WTC11 (cell line): ENCODE measurements around the gene SLC41A1. TPM values are rescaled to one million over a fixed set of nuclear protein-coding genes. Genes with fewer than 3 reads are reported as not detected.

Experiments
- ATAC-seq: fragments of 200-7000 bp; cut with Tn5 transposase; 2 replicates; pipeline ENCODE4 v1.10.0; 2021; ENCODE audit warnings: mild to moderate bottlenecking, moderate library complexity
- CTCF ChIA-PET: fragments of 300-600 bp; sonication (Branson Sonifier 250); formaldehyde crosslinking; loops from one replicate; lab custom pipeline; 2021; ENCODE audit warnings: antibody characterized with exemption; lab: Charles Lee
- POLR2A ChIA-PET: fragments of 350-600 bp; sonication (Branson Sonifier 250); formaldehyde crosslinking; loops from one replicate; lab custom pipeline; 2021; ENCODE audit warnings: antibody characterized with exemption; lab: Charles Lee
- DNase-seq: peaks from one replicate; pipeline ENCODE4 v3.0.0; 2021; ENCODE audit warnings: low spot score
- H3K27ac Mint-ChIP-seq: 2 replicates; pipeline ENCODE4 v1.8.0; 2021; ENCODE audit warnings: mixed read lengths
- H3K27me3 Mint-ChIP-seq: 2 replicates; pipeline ENCODE4 v1.8.0; 2021; ENCODE audit warnings: low read depth, mild to moderate bottlenecking, moderate library complexity, mixed read lengths
- H3K36me3 Mint-ChIP-seq: 2 replicates; pipeline ENCODE4 v1.8.0; 2021; ENCODE audit warnings: mixed read lengths
- H3K4me1 Mint-ChIP-seq: 2 replicates; pipeline ENCODE4 v1.8.0; 2022; ENCODE audit warnings: mixed read lengths
- H3K4me3 Mint-ChIP-seq: 2 replicates; pipeline ENCODE4 v1.8.0; 2021; ENCODE audit warnings: mild to moderate bottlenecking, moderate library complexity, mixed read lengths
- H3K9me3 Mint-ChIP-seq: 2 replicates; pipeline ENCODE4 v1.8.0; 2021; ENCODE audit warnings: mixed read lengths
- ATF1 ChIP-seq: sonication (generic); formaldehyde crosslinking; IDR thresholded peaks from 2 replicates; pipeline ENCODE4 v1.8.1; 2023; ENCODE audit warnings: mild to moderate bottlenecking, moderate library complexity, missing genetic modification reagents
- CREM ChIP-seq: sonication (generic); formaldehyde crosslinking; IDR thresholded peaks from 2 replicates; pipeline ENCODE4 v1.8.1; 2022; ENCODE audit warnings: mild to moderate bottlenecking, missing genetic modification reagents, moderate library complexity
- ELF4 ChIP-seq: sonication (generic); formaldehyde crosslinking; IDR thresholded peaks from 2 replicates; pipeline ENCODE4 v1.8.1; 2022; ENCODE audit warnings: low read depth, mild to moderate bottlenecking, moderate library complexity, missing genetic modification reagents
- ESRRA ChIP-seq: sonication (generic); formaldehyde crosslinking; IDR thresholded peaks from 2 replicates; pipeline ENCODE4 v1.8.1; 2022; ENCODE audit warnings: mild to moderate bottlenecking, missing genetic modification reagents, borderline replicate concordance
- FOXP1 ChIP-seq: sonication (generic); formaldehyde crosslinking; IDR thresholded peaks from 2 replicates; pipeline ENCODE4 v1.8.0; 2022; ENCODE audit warnings: missing genetic modification reagents, mild to moderate bottlenecking, moderate library complexity, borderline replicate concordance
- GRHL2 ChIP-seq: fragments of 250-450 bp; sonication (Bioruptor Pico); IDR thresholded peaks from 2 replicates; pipeline ENCODE4 v1.8.0; 2022; ENCODE audit warnings: mild to moderate bottlenecking, moderate library complexity; ENCODE audit not compliant: insufficient replicate concordance, severe bottlenecking
- HMGA2 ChIP-seq: fragments of 250-450 bp; sonication (Bioruptor Pico); IDR thresholded peaks from 2 replicates; pipeline ENCODE4 v1.4.0; 2021; ENCODE audit warnings: mild to moderate bottlenecking, moderate library complexity
- MYBL2 ChIP-seq: sonication (generic); formaldehyde crosslinking; IDR thresholded peaks from 2 replicates; pipeline ENCODE4 v1.8.1; 2023; ENCODE audit warnings: mild to moderate bottlenecking, moderate library complexity, missing genetic modification reagents
- NFE2L1 ChIP-seq: sonication (generic); formaldehyde crosslinking; IDR thresholded peaks from 2 replicates; pipeline ENCODE4 v1.8.1; 2023; ENCODE audit warnings: missing genetic modification reagents
- NR2C2 ChIP-seq: sonication (generic); formaldehyde crosslinking; IDR thresholded peaks from 2 replicates; pipeline ENCODE4 v1.8.0; 2022; ENCODE audit warnings: mild to moderate bottlenecking, missing genetic modification reagents
- RELA ChIP-seq: sonication (generic); formaldehyde crosslinking; IDR thresholded peaks from 2 replicates; pipeline ENCODE4 v1.8.1; 2022; ENCODE audit warnings: missing genetic modification reagents, mild to moderate bottlenecking, borderline replicate concordance
- SMAD3 ChIP-seq: sonication (generic); formaldehyde crosslinking; IDR thresholded peaks from 2 replicates; pipeline ENCODE4 v1.8.0; 2022; ENCODE audit warnings: missing genetic modification reagents, mild to moderate bottlenecking, borderline replicate concordance
- SP1 ChIP-seq: sonication (generic); formaldehyde crosslinking; conservative IDR thresholded peaks from 2 replicates; pipeline ENCODE4 v1.8.1; 2022; ENCODE audit warnings: missing genetic modification reagents
- TEAD4 ChIP-seq: sonication (generic); formaldehyde crosslinking; IDR thresholded peaks from 2 replicates; pipeline ENCODE4 v1.8.0; 2022; ENCODE audit warnings: mild to moderate bottlenecking, missing genetic modification reagents
- ZNF263 ChIP-seq: sonication (generic); formaldehyde crosslinking; IDR thresholded peaks from 2 replicates; pipeline ENCODE4 v1.8.1; 2022; ENCODE audit warnings: low read depth, mild to moderate bottlenecking, moderate library complexity, missing genetic modification reagents
- ZNF317 ChIP-seq: sonication (generic); formaldehyde crosslinking; IDR thresholded peaks from 2 replicates; pipeline ENCODE4 v1.8.1; 2023; ENCODE audit warnings: low read depth, mild to moderate bottlenecking, moderate library complexity, missing genetic modification reagents, borderline replicate concordance
- ZNF396 ChIP-seq: fragments of 250-450 bp; sonication (Bioruptor Pico); IDR thresholded peaks from 2 replicates; pipeline ENCODE4 v1.8.0; 2021; ENCODE audit warnings: mild to moderate bottlenecking, moderate library complexity, borderline replicate concordance
- total RNA-seq: library from RNA; stranded (reverse); gene quantifications from 3 replicates; pipeline ENCODE4 v1.2.3, GENCODE V29; 2021
- TF ChIP-seq, protein P1 (sequence below): sonication (generic); formaldehyde crosslinking; IDR thresholded peaks from 2 replicates; pipeline ENCODE4 v1.8.0; 2022; ENCODE audit warnings: missing genetic modification reagents
- TF ChIP-seq, protein P2 (sequence below): fragments of 250-450 bp; sonication (Bioruptor Pico); conservative IDR thresholded peaks from 2 replicates; pipeline ENCODE4 v1.9.0; 2021; ENCODE audit warnings: mild to moderate bottlenecking
- TF ChIP-seq, protein P3 (sequence below): sonication (generic); formaldehyde crosslinking; conservative IDR thresholded peaks from 2 replicates; pipeline ENCODE4 v1.8.1; 2023; ENCODE audit warnings: mild to moderate bottlenecking, low read depth, missing genetic modification reagents, moderate library complexity
- TF ChIP-seq, protein P4 (sequence below): sonication (generic); formaldehyde crosslinking; IDR thresholded peaks from 2 replicates; pipeline ENCODE4 v1.8.1; 2022; ENCODE audit warnings: mild to moderate bottlenecking, missing genetic modification reagents, moderate library complexity, borderline replicate concordance
- TF ChIP-seq, protein P5 (sequence below): fragments of 250-450 bp; sonication (Bioruptor Pico); IDR thresholded peaks from 2 replicates; pipeline ENCODE4 v1.9.0; 2021; ENCODE audit warnings: mild to moderate bottlenecking
- TF ChIP-seq, protein P6 (sequence below): sonication (generic); formaldehyde crosslinking; IDR thresholded peaks from 2 replicates; pipeline ENCODE4 v1.8.1; 2023; ENCODE audit warnings: mild to moderate bottlenecking, moderate library complexity, missing genetic modification reagents

The SLC41A1 gene
- total RNA-seq, 1 experiment from 2014 or later, result 32.8 TPM

DNA sequence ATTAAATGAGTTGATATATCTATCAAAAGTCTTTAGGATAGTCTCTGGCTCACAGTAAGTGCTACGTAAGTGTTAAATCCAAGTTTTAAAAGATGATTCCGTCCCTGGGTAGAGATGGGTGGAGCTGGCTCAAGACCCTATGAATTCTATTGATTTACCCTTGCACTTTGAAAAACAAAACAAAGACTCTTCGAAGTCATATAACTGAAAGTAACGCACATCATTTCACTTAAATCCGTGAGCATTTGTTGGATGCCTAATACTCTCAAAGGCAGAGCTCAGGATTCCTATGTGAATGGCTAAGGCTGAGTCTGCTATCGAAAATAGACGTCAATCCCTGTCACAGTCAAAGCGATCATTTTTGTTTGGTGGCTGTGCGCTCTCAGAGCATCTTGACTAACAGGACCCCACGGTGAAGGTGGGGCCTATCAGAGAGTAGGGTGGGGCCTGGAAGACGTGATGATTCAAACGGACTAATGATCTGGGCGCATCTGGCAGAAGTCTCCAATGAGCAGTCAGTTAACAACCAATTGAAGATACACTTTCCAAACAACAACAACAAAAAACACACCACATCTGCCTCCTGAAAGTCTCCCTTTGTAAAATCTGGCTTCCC lies 61.9 kb downstream of the SLC41A1 start (continued):
- TF ChIP-seq, protein P1, sequence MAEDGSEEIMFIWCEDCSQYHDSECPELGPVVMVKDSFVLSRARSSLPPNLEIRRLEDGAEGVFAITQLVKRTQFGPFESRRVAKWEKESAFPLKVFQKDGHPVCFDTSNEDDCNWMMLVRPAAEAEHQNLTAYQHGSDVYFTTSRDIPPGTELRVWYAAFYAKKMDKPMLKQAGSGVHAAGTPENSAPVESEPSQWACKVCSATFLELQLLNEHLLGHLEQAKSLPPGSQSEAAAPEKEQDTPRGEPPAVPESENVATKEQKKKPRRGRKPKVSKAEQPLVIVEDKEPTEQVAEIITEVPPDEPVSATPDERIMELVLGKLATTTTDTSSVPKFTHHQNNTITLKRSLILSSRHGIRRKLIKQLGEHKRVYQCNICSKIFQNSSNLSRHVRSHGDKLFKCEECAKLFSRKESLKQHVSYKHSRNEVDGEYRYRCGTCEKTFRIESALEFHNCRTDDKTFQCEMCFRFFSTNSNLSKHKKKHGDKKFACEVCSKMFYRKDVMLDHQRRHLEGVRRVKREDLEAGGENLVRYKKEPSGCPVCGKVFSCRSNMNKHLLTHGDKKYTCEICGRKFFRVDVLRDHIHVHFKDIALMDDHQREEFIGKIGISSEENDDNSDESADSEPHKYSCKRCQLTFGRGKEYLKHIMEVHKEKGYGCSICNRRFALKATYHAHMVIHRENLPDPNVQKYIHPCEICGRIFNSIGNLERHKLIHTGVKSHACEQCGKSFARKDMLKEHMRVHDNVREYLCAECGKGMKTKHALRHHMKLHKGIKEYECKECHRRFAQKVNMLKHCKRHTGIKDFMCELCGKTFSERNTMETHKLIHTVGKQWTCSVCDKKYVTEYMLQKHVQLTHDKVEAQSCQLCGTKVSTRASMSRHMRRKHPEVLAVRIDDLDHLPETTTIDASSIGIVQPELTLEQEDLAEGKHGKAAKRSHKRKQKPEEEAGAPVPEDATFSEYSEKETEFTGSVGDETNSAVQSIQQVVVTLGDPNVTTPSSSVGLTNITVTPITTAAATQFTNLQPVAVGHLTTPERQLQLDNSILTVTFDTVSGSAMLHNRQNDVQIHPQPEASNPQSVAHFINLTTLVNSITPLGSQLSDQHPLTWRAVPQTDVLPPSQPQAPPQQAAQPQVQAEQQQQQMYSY, result no peak
- TF ChIP-seq TEAD4 (CRISPR knock-in tag), result no peak
- no peak for TF ChIP-seq GRHL2
- TF ChIP-seq ELF4 (CRISPR knock-in tag), result no peak
- TF ChIP-seq, protein P2, sequence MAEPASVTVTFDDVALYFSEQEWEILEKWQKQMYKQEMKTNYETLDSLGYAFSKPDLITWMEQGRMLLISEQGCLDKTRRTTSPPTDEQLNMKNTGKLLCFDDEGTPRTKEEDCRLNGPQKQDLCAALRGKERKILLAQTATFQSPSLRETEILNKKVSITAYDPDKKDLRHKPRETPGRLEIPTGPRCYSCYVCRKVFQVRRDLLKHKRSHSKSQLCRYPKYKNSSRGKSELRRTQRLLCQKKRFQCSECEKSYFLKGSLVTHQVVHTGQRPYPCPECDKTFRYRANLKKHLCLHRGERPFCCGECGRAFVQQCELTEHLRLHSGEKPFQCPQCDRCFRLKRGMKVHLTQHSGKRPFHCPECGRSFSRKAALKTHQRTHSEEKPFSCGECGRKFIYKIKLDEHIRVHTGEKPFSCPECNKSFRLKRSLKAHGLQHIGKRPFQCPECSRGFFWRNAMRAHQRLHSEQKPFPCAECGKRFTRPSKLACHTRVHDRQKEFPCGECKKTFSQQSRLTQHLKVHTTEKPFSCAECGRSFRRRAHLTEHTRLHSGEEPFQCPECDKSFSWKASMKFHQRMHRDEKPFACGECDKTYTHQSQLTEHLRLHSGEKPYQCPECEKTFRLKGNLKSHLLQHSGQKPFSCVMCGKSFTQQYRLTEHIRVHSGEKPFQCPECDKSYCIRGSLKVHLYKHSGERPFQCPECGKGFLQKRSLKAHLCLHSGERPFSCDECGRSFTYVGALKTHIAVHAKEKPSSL (CRISPR knock-in tag), result no peak
- TF ChIP-seq, protein P3, sequence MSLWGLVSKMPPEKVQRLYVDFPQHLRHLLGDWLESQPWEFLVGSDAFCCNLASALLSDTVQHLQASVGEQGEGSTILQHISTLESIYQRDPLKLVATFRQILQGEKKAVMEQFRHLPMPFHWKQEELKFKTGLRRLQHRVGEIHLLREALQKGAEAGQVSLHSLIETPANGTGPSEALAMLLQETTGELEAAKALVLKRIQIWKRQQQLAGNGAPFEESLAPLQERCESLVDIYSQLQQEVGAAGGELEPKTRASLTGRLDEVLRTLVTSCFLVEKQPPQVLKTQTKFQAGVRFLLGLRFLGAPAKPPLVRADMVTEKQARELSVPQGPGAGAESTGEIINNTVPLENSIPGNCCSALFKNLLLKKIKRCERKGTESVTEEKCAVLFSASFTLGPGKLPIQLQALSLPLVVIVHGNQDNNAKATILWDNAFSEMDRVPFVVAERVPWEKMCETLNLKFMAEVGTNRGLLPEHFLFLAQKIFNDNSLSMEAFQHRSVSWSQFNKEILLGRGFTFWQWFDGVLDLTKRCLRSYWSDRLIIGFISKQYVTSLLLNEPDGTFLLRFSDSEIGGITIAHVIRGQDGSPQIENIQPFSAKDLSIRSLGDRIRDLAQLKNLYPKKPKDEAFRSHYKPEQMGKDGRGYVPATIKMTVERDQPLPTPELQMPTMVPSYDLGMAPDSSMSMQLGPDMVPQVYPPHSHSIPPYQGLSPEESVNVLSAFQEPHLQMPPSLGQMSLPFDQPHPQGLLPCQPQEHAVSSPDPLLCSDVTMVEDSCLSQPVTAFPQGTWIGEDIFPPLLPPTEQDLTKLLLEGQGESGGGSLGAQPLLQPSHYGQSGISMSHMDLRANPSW (CRISPR knock-in tag), result no peak
- no peak for TF ChIP-seq MYBL2 (CRISPR knock-in tag)
- TF ChIP-seq HMGA2 (CRISPR knock-in tag), result no peak
- TF ChIP-seq, protein P4, sequence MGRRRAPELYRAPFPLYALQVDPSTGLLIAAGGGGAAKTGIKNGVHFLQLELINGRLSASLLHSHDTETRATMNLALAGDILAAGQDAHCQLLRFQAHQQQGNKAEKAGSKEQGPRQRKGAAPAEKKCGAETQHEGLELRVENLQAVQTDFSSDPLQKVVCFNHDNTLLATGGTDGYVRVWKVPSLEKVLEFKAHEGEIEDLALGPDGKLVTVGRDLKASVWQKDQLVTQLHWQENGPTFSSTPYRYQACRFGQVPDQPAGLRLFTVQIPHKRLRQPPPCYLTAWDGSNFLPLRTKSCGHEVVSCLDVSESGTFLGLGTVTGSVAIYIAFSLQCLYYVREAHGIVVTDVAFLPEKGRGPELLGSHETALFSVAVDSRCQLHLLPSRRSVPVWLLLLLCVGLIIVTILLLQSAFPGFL, result no peak
- TF ChIP-seq ZNF317, result no peak
- no peak for TF ChIP-seq SMAD3 (CRISPR knock-in tag)
- TF ChIP-seq RELA (CRISPR knock-in tag), result no peak
- TF ChIP-seq NR2C2, result no peak

DNA sequence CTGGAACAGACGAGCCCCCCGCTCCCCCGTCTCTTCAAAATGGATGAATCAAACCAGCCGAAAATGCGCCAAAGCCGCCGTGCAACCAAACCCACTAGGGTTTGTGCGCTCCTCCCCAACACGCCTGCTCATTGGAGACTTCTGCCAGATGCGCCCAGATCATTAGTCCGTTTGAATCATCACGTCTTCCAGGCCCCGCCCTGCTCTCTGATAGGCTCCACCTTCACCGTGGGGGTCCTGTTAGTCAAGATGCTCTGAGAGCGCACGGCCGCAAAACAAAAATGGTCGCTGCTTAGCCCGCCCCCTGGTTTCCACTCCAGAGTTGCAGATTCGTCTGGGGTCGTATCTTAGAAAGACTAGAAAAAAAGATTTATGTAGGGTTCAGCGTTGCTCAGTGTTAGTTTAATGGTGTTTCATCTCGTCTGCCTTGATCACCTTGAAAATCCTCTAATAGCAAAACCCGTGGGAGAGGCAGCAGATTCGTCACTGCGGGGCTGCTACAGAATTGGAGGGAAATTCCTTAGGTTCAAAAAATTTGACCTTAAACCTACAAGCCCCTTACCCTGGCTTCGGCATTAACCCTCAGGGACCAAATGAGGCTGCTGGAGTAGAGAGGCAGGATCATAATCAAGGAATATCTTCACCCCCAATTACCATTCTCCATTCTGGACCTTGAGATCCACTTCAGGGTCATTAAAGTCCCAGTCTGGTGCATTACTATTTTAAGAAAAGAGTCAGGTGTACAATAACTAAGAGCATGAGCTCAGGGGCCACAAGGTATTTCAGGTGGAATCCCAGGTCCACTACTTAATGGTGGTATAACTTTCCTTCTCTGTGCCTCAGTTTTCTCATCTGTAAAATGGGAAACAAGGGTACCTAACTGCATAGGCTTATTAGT lies 62.6 kb downstream of the SLC41A1 start, which contains the start of gene NUCKS1:
Gene NUCKS1 (minus strand): TSS at position 45 of the 898 bp plus-strand sequence. CDS start 209 bp downstream, outside the sequence.
- CTCF ChIA-PET, result interaction anchor here (1.1 kb wide), 1 partner anchor 39 kb away, joined by 3 read pairs; no protein-coding TSS in a partner anchor
- peak within 1 kb of the TSS; percentile 99 for H3K27ac Mint-ChIP-seq
- H3K36me3 Mint-ChIP-seq, result peaks cover 11% of the 10 kb centered on the region
- peak within 1 kb of the TSS; percentile 97 for H3K4me3 Mint-ChIP-seq
- peaks cover 7% of the 10 kb centered on the region for H3K9me3 Mint-ChIP-seq
- POLR2A ChIA-PET, result interaction anchor here (0.7 to 1.4 kb wide), 2 partner anchors 13 to 24 kb away, joined by 3 to 6 read pairs; partner anchors contain the start of gene RAB29
- peak; percentile 79 for ATAC-seq
- H3K27me3 Mint-ChIP-seq, result no peaks in the 10 kb centered on the region; the same call in 1 of the 2 replicates
- peak; percentile 99 for DNase-seq
- peaks cover 39% of the 10 kb centered on the region for H3K4me1 Mint-ChIP-seq
- TF ChIP-seq, protein P5, sequence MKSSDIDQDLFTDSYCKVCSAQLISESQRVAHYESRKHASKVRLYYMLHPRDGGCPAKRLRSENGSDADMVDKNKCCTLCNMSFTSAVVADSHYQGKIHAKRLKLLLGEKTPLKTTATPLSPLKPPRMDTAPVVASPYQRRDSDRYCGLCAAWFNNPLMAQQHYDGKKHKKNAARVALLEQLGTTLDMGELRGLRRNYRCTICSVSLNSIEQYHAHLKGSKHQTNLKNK (CRISPR knock-in tag), result no peak
- TF ChIP-seq ATF1, result no peak
- 0 out of 2 replicates have a peak, but pooled peaks have one; percentile 26 for TF ChIP-seq FOXP1
- TF ChIP-seq ZNF263 (CRISPR knock-in tag), result no peak
- no peak for TF ChIP-seq NFE2L1 (CRISPR knock-in tag)
- TF ChIP-seq, protein P6, sequence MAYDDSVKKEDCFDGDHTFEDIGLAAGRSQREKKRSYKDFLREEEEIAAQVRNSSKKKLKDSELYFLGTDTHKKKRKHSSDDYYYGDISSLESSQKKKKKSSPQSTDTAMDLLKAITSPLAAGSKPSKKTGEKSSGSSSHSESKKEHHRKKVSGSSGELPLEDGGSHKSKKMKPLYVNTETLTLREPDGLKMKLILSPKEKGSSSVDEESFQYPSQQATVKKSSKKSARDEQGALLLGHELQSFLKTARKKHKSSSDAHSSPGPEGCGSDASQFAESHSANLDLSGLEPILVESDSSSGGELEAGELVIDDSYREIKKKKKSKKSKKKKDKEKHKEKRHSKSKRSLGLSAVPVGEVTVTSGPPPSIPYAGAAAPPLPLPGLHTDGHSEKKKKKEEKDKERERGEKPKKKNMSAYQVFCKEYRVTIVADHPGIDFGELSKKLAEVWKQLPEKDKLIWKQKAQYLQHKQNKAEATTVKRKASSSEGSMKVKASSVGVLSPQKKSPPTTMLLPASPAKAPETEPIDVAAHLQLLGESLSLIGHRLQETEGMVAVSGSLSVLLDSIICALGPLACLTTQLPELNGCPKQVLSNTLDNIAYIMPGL, result peak; percentile 34; the same call in 1 of the 2 replicates
- 0 out of 2 replicates have a peak, but pooled peaks have one; percentile 73 for TF ChIP-seq CREM
- TF ChIP-seq ESRRA, result no peak
- TF ChIP-seq SP1, result peak; percentile 94
- peak; percentile 100 for TF ChIP-seq MYBL2 (CRISPR knock-in tag)
- 0 out of 2 replicates have a peak, but pooled peaks have one; percentile 7 for TF ChIP-seq ZNF396
